Progenitor cell of endocrine pancreas (in vitro differentiated cells): Measurements from ENCODE around the gene CLK1. TPM values are rescaled to one million over a fixed set of nuclear protein-coding genes. Genes with fewer than 3 reads are reported as not detected.
A peak's percentile ranks its signal among the peaks of the same experiment; 100 is the strongest.

Experiments used
- DNase-seq: peaks from one replicate; pipeline ENCODE4 v3.0.0; 2021; ENCODE audit warnings: low spot score; ENCODE audit not compliant: unreplicated experiment
- H3K27ac Mint-ChIP-seq: 2 replicates; pipeline ENCODE4 v1.8.0; 2021; ENCODE audit warnings: mild to moderate bottlenecking, moderate library complexity, mixed read lengths
- H3K27me3 Mint-ChIP-seq: 2 replicates; pipeline ENCODE4 v1.8.0; 2021; ENCODE audit warnings: mixed read lengths
- H3K36me3 Mint-ChIP-seq: 2 replicates; pipeline ENCODE4 v1.8.0; 2022; ENCODE audit warnings: mixed read lengths; ENCODE audit not compliant: insufficient read depth
- H3K4me1 Mint-ChIP-seq: 2 replicates; pipeline ENCODE4 v1.8.0; 2021; ENCODE audit warnings: low read depth, mixed read lengths
- H3K4me3 Mint-ChIP-seq: 2 replicates; pipeline ENCODE4 v1.8.0; 2021; ENCODE audit warnings: low read depth, mild to moderate bottlenecking, moderate library complexity, mixed read lengths
- H3K9me3 Mint-ChIP-seq: 2 replicates; pipeline ENCODE4 v1.8.0; 2021; ENCODE audit warnings: low read depth, mixed read lengths
- long read RNA-seq: library from polyadenylated mRNA; unstranded; transcript quantifications from one replicate; pipeline ENCODE4 v2.0.0, GENCODE V29; 2020
- total RNA-seq: library from RNA; stranded (reverse); gene quantifications from 2 replicates; pipeline ENCODE4 v1.2.1, GENCODE V29; 2021
- TF ChIP-seq, protein P1 (sequence below): fragments of 200-600 bp; sonication (generic); IDR thresholded peaks from one replicate; pipeline ENCODE4 v1.5.0; 2021; ENCODE audit warnings: antibody characterized with exemption, mild to moderate bottlenecking; ENCODE audit not compliant: unreplicated experiment

The CLK1 gene
- 128 and 129 TPM in 2 replicates for total RNA-seq
- long read RNA-seq, transcript CLK1-201 (13 exons, 1,888 nt): minor isoform, 141 of 539 reads
- long read RNA-seq, transcript CLK1-204 (12 exons, 1,682 nt): major isoform, 313 of 539 reads
- long read RNA-seq, transcript CLK1-210 (11 exons, 3,208 nt): minor isoform, 16 of 539 reads
- long read RNA-seq, partial matches to known transcripts: 16 of 539 reads
- long read RNA-seq, other reads (novel, unspliced or antisense): 51 of 539 reads

DNA sequence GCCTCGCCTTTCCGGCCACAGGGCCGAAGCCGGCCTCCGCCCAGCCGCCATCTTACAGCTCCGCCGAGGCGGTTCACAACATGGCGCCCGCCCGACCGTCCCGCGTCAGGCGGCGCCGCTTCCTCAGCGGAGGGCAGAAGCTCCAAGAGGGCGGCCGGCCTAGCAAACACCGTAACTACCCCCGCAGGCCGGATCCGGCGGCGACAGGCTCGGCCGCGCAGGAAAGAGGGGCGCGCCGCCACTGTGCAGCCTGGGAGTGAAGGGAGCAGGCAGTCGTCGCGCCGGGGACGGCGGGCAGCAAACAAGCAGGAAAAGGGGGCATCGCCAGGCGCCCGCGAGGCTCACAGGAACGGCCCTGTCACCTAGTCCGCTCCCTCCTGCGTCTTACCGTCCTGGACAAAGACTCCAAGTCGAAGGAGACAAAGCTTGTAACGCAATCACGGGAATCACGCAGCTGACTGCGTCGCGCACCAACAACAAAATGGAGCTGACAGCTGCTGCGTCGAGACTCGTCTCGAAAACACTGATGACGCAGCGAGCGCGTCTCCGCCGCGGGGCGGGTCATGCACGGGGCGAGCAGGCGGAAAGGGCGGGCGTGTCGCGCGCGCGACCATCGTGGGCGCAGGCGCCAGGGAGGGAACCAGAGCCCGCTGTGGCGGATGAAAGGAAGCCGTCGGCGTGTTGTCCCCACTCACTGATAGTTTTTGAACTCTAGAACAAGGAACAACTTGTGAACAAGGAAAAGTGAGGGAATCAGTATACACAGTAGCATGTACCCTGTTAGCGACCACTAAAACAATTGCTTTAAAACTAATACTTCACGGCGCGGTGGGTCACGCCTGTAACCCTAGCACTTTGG lies at the start of gene CLK1:
Gene CLK1, minus strand, starts transcription at position 483 of the 859 bp plus-strand sequence. CDS start 2,796 bp downstream, outside the sequence.
- Mint-ChIP-seq H3K27me3 (no peaks in the 10 kb centered on the region), H3K27ac (peak within 1 kb of the TSS; percentile 100), H3K9me3 (no peaks in the 10 kb centered on the region), H3K4me1 (peaks cover 26% of the 10 kb centered on the region), H3K4me3 (peak within 1 kb of the TSS; percentile 99), H3K36me3 (peaks cover 14% of the 10 kb centered on the region)
- TF ChIP-seq, protein P1, sequence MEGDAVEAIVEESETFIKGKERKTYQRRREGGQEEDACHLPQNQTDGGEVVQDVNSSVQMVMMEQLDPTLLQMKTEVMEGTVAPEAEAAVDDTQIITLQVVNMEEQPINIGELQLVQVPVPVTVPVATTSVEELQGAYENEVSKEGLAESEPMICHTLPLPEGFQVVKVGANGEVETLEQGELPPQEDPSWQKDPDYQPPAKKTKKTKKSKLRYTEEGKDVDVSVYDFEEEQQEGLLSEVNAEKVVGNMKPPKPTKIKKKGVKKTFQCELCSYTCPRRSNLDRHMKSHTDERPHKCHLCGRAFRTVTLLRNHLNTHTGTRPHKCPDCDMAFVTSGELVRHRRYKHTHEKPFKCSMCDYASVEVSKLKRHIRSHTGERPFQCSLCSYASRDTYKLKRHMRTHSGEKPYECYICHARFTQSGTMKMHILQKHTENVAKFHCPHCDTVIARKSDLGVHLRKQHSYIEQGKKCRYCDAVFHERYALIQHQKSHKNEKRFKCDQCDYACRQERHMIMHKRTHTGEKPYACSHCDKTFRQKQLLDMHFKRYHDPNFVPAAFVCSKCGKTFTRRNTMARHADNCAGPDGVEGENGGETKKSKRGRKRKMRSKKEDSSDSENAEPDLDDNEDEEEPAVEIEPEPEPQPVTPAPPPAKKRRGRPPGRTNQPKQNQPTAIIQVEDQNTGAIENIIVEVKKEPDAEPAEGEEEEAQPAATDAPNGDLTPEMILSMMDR: no peak
- peak; percentile 86 for DNase-seq

DNA sequence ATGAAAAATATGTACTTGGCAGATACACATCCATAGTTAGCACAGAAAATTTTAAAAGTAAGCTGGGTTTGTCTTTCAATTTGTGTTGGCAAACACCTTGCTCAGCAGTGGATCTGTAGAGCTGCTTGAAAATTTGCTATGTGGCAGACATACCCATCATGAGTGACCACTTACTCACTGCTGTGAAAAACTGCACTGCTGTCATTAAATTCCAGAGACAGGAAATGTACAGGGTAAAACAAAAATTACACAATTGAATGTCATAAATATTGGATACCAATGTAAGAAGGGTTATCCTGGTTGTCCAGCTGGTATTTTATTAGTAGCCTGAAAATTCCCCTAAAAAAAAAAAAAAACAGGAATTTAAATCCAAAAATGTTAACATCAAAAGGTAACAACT lies 49.2 kb upstream of the CLK1 start:
- no peaks in the 10 kb centered on the region for H3K9me3 Mint-ChIP-seq
- no peak overlapping the region for H3K4me3 Mint-ChIP-seq
- H3K27me3 Mint-ChIP-seq: no peaks in the 10 kb centered on the region
- no peak overlapping the region for H3K27ac Mint-ChIP-seq
- H3K4me1 Mint-ChIP-seq: no peaks in the 10 kb centered on the region
- TF ChIP-seq, protein P1: no peak
- DNase-seq: no peak
- peaks cover 13% of the 10 kb centered on the region for H3K36me3 Mint-ChIP-seq

DNA sequence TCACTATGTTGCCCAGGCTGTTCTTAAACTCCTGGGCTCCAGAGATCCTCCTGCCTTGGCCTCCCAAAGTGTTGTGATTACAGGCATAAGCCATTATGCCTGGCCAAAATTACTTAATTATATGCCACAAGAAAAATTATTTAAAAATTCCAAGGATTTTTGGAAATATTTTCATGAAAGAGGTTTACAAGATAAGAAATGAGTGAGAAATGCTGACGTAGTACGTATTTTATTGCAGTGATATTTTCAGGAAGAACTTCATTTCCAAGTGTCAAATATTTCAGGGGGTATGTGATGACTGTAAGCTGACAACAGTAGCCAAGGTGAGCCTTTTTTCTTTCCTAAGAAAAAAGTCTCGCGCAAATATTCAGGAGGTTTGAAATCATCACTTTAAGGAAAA lies 45.5 kb upstream of the CLK1 start:
- H3K27me3 Mint-ChIP-seq: no peaks in the 10 kb centered on the region
- no peak overlapping the region for H3K27ac Mint-ChIP-seq
- no peaks in the 10 kb centered on the region for H3K9me3 Mint-ChIP-seq
- H3K4me3 Mint-ChIP-seq: no peak overlapping the region
- H3K4me1 Mint-ChIP-seq: no peaks in the 10 kb centered on the region
- TF ChIP-seq, protein P1: no peak
- H3K36me3 Mint-ChIP-seq: peaks cover 12% of the 10 kb centered on the region
- no peak for DNase-seq

DNA sequence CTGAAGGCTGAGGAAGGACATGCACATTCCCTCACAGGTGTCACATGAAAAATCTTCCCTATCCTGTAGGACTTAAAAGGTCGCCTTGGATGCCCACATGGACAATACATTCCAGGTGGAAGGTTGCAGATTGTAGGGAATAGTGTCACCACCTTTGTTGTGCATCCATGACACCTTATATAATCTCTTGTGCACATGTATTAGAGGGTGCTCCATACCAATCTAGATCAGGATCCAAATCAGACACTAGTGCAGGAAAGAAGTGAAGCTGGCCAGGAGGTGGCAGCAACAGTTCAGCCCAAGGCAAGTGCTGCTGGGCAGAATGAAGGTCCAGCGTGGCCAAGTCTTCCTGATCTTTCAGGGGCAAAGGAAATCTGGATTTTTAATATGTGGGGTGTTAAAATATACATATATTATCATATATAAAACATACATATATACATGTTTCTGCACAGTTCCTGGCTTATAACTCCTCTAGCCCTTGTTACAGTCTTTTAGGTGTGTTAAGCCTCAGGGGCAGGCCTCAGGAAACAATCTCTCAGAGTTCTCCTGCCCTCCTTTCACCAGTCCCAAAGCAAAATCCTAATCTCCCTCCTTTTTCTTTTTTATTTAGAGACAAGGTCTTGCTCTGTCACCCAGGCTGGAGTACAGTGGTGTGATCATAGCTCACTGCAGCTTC lies 41.3 kb upstream of the CLK1 start:
- peak; percentile 26 for DNase-seq
- Mint-ChIP-seq H3K4me3 (no peak overlapping the region), H3K4me1 (peaks cover 1% of the 10 kb centered on the region), H3K9me3 (no peaks in the 10 kb centered on the region), H3K36me3 (peaks cover 9% of the 10 kb centered on the region), H3K27ac (no peak overlapping the region), H3K27me3 (no peaks in the 10 kb centered on the region)
- TF ChIP-seq, protein P1: peak; percentile 73

DNA sequence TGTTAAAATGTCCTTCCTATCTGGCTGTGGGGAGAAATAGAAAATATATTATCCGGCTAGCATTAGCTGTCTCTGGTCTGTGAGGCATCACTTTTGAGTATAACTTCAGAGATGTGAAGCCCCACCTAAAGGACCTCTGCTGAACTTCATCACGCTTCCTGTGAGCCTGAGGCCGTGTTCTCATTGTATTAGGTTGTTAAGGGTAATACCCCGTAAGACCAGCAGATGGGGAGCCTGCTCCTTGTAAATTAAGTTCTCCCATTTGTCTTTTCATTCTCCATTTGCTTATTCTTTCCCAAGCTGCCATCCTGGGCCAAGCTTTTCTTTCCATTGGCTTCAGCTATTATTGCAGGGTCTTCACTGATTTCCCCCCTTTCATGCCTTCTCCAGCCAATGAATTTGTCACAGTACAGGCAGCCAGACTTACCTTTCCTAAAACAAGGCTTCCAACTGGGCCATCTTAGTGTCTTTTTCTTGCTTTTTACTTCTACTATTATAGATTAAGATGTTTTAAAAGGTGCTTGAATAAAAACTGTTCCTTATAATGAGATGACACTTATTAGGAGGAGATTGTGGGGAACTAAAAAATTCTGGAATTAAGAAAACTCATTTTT lies 37.1 kb upstream of the CLK1 start:
- H3K27me3 Mint-ChIP-seq: no peaks in the 10 kb centered on the region
- peaks cover 11% of the 10 kb centered on the region for H3K36me3 Mint-ChIP-seq
- TF ChIP-seq, protein P1: peak; percentile 71
- no peaks in the 10 kb centered on the region for H3K9me3 Mint-ChIP-seq
- no peak overlapping the region for H3K4me3 Mint-ChIP-seq
- peak; percentile 43 for DNase-seq
- H3K4me1 Mint-ChIP-seq: peaks cover 1% of the 10 kb centered on the region
- peak overlapping the region; percentile 15 for H3K27ac Mint-ChIP-seq
